Coronary artery (tissue), 2 donors: ENCODE results near the gene MACROD2.
"Not testable (repeated sequence)": the region's sequence is repeated elsewhere in the genome, so short reads cannot be mapped to it uniquely, and the experiment has no call there.

ENCODE experiments used
- DNase-seq: peaks from one replicate; pipeline ENCODE4 v3.0.0-alpha.2; 2017; ENCODE audit warnings: low spot score
- H3K27ac ChIP-seq, 2 donors: fragments of 200-600 bp; sonication (generic); one replicate each; pipeline ENCODE4 v1.5.1; 2016 to 2019
- H3K4me3 ChIP-seq: fragments of 200-600 bp; sonication (generic); 2 replicates; pipeline ENCODE4 v1.5.1; 2016; ENCODE audit warnings: mild to moderate bottlenecking, moderate library complexity
- TF ChIP-seq, protein P1 (sequence below): fragments of 200-600 bp; sonication (generic); IDR thresholded peaks from one replicate; pipeline ENCODE4 v1.5.1; 2019; ENCODE audit warnings: antibody characterized with exemption

MACROD2 gene

DNA sequence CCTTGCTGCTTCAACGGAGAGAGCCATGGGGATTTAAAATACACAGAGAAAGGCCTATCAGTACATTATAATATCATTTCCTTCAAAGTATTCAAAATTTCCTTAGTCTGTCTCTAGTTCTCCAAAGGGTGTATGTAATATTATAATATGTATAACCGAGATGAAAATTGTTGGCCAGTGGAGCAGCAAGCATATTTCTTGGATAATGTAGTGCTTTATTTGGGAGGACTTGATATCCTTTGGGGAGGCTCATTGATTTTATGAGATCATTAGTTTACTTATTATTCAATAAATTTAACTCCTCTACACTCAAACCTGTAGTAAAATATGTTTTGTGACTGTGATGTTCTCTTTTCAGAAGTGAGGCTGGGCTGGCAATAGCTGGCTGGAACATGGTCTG is 1145.0 kb downstream of the MACROD2 start:
- DNase-seq, result no peak
- TF ChIP-seq, protein P1, sequence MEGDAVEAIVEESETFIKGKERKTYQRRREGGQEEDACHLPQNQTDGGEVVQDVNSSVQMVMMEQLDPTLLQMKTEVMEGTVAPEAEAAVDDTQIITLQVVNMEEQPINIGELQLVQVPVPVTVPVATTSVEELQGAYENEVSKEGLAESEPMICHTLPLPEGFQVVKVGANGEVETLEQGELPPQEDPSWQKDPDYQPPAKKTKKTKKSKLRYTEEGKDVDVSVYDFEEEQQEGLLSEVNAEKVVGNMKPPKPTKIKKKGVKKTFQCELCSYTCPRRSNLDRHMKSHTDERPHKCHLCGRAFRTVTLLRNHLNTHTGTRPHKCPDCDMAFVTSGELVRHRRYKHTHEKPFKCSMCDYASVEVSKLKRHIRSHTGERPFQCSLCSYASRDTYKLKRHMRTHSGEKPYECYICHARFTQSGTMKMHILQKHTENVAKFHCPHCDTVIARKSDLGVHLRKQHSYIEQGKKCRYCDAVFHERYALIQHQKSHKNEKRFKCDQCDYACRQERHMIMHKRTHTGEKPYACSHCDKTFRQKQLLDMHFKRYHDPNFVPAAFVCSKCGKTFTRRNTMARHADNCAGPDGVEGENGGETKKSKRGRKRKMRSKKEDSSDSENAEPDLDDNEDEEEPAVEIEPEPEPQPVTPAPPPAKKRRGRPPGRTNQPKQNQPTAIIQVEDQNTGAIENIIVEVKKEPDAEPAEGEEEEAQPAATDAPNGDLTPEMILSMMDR, result no peak
- no peak overlapping the region for H3K4me3 ChIP-seq
- H3K27ac ChIP-seq, result no peak overlapping the region

DNA sequence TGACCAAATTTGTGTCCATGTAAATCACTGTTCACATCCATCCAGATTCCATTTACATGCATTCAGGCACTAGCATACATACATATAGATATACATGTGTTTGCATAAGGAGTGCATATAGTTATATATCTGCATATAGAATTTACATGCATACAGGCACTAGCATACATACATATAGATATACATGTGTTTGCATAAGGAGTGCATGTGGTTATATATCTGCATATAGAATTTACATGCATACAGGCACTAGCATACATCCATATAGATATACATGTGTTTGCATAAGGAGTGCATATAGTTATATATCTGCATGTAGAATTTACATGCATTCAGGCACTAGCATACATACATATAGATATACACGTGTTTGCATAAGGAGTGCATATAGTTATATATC is 1145.6 kb downstream of the MACROD2 start:
- DNase-seq, H3K4me3 ChIP-seq, H3K27ac ChIP-seq: not testable (repeated sequence)

DNA sequence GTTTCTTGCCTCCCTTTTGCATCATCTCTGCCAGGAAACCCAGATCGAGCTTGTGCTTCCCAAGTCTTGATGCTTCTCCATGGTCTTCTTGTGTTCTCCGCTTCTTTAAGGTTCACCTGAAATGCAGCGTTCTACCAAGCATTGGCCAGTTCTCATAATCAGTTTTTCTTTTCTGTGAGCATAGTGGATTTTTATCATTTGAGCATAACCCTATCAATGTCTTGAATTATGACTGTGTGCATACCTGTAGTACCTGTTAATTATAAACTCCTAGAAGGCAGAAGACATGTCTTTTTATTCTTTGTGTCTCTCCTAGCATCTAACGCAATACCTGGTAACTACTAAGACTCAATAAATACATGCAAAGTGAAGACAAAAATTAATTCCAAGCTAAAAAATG is 1146.5 kb downstream of the MACROD2 start:
- H3K4me3 ChIP-seq, result no peak overlapping the region
- no peak for DNase-seq
- no peak overlapping the region for H3K27ac ChIP-seq
- TF ChIP-seq, protein P1, result no peak

DNA sequence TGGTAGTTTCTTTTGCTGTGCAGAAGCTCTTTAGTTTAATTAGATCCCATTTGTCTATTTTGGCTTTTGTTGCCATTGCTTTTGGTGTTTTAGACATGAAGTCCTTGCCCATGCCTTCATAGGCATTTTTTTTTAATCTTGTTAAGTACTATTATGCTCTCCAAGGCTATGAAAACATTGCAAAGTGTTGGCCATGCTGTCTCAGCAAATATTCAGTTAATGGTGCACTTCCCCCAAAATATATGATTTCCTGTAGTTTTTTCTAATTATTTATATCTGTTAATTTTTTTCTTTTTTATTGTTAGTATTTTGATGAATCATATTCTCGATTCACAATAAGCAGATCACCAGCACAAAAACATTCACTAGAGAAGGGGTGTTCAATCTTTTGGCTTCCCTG is 1148.2 kb downstream of the MACROD2 start:
- Histone ChIP-seq H3K27ac (no peak overlapping the region), H3K4me3 (no peak overlapping the region)
- no peak for DNase-seq
- TF ChIP-seq, protein P1, result no peak

DNA sequence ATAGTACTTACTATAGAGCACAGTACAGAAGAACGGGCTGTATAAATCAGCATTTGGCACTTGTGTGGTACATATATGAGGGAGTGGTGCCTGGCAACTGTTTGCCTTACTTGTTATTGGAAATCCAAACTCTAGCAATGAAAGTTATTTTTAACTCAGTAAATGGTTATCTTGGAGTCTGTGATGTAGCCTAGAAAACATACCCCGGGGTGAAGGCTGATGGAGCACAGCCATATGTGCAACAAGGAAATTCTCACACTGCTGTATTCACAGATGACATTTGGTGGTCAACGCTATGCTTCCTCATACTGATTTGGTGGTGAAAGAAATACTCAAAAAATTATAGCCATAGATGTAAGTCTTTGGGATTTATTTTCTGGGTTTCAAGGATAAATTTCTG is 1149.6 kb downstream of the MACROD2 start:
- no peak for DNase-seq
- Histone ChIP-seq H3K4me3 (no peak overlapping the region), H3K27ac (no peak overlapping the region)
- TF ChIP-seq, protein P1, result no peak

DNA sequence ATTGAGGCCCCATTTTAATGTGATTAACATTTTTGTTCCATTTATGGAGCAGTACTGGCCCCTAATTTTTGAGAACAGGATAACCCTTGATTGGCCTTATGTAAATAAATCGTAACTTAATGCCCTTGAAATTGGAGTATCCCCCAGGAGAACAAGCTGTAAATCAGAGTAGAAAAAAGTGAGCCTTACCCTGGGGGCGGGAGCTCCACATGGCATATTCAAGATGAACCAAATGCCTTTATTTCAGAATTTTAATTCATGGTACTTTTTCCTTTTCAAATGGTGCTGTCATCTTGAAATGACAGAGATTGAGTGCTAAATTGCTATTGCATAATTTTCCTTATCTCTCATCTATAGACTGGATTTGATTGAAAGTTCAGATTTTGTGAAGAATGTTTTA is 1151.6 kb downstream of the MACROD2 start:
- H3K4me3 ChIP-seq, result no peak overlapping the region
- no peak for DNase-seq
- TF ChIP-seq, protein P1, result no peak
- H3K27ac ChIP-seq, result no peak overlapping the region

DNA sequence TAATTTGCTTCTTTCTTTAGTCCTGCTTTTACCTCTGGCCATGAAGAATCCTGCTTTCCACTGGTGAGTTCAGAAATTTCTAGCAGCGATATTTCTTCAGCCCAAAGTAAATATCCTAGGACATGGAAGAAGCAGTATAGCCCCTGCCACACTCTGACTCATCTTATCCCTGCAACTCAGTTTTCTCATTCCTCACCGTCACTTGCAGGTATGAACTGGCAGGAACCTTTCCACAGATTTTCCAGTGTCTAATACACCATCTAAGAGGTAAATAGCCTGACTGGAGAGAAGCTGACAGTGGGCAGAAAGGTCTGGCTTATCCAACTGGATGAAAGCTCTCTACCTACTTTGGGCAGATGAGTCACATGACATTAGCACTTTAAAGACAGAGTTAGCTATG is 1158.8 kb downstream of the MACROD2 start:
- no peak overlapping the region for H3K4me3 ChIP-seq
- DNase-seq, result no peak
- TF ChIP-seq, protein P1, result no peak
- no peak overlapping the region for H3K27ac ChIP-seq

DNA sequence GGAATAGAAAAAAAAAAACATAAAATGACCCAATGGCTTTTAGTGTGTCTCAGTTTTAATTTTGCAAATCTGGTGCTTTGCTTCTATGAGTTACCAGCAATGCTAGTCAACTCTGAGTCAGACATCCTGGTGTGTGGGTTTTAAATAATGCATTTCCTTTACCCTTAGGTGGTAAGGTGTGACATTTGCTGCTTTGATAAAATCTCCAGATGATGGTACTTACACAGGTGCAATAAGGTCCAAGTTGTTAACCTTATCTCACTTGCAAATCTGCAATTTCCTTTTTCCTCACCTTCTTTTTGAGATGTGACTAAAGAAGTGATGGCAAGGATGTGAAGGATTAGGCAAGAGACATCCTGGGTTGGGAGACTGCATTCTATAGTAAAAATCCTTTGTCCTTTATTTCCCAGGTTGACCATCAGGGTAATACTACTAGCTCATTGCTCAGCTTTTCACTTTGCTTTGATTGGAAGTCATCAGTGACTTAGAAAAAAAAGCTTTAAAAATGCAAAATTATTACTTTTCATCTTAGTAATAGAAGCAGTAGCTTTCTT is 1160.6 kb downstream of the MACROD2 start:
- Histone ChIP-seq H3K4me3 (no peak overlapping the region), H3K27ac (no peak overlapping the region)
- TF ChIP-seq, protein P1, result no peak
- DNase-seq, result no peak
